Islet precursor cell (in vitro differentiated cells): Measurements from ENCODE around the gene PLXNA4.

Source experiments
- DNase-seq: peaks from one replicate; pipeline ENCODE4 v3.0.0-alpha.2; 2018

PLXNA4 gene

GRCh38 chr7:132466367-132466766 lies 109.9 kb downstream of the PLXNA4 start:
- DNase-seq, result no peak

DNA sequence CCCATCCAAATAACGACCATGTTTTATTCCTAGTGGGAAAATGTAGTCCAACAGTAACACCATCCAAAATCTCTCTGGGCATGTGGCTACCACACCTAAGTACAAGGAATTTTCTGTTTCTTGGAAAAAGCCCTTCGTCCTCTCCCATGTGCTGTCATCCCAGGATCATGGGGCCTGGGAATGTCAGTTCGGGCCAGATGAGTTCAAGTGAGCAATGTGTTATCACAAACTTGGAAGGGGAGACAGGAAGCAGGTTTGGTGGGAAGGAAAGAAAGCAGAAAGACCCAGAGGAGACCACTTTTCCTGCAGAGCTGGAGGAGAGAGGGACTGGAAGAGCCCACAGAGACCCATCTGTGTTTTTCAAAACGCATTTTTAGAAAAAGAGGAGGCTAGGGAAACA lies 110.8 kb downstream of the PLXNA4 start:
- DNase-seq, result no peak

DNA sequence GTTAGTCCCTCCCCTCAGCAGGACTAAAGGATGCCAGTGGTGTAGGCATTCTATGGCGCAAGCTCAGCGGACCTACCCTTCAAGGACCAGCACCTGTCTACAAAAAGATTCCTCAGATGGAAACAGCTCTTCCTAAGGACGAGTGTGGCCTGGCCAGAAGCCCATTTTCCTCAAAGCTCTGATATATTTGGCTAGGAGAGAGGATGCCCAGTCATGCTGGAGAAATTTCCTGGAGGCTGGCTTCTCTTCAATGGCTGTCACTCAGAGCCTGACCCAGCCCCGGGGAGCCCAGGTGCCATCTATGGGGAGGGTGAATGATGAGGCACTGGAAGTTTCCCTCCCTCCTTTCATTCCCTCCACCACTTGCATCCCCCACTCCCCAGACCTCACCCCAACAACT lies 111.5 kb downstream of the PLXNA4 start:
- no peak for DNase-seq

DNA sequence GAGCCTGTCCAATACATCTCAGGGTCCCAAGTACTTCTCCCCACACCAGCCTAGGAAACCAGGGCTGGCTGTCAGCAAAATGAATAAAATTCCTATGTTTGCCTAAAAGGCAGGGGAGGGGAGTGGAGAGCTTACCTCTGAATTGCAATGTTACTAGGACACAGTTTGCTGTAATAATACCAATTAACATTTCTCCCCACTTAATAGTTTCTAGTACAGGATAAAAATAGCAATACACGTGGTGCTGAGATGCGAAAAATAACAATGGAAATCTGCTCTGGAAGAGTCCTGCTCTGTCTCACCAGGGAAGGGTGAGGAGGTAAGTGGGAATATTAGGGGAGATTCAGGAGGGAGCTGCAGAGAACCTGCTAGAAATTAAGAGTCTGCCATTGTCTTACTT lies 112.3 kb downstream of the PLXNA4 start:
- DNase-seq, result no peak

- no peak for DNase-seq
Observed at GRCh38 chr7:132462478-132462877, 113.8 kb downstream of the PLXNA4 start.

DNA sequence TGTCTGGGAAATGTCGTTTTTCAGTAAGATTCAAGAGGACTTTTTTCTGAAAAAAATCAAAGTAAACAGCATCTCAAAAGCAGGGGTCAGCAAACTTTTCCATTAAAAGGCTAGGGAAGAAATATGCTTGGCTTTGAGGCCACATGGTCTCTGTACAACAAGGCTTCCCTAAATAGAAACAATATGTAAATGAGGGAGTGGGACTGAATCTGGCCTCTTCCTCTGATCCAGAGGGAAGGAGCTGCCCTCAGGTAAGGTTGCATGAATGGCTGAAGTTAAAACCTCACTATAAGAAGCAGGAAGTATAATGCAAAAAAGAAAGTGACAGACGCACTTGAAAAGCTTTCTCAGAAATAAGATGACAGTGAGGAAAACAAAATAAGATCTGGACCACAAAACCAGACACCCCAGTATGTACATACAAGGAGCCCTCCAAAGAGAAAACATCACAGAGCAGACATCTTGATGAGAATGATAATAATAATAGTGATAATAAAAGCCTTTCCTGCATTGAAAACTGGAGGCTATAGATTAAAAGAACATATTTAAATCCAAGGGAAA lies 115.2 kb downstream of the PLXNA4 start:
- DNase-seq, result no peak

GRCh38 chr7:132458729-132459128 lies 117.5 kb downstream of the PLXNA4 start:
- no peak for DNase-seq

DNA sequence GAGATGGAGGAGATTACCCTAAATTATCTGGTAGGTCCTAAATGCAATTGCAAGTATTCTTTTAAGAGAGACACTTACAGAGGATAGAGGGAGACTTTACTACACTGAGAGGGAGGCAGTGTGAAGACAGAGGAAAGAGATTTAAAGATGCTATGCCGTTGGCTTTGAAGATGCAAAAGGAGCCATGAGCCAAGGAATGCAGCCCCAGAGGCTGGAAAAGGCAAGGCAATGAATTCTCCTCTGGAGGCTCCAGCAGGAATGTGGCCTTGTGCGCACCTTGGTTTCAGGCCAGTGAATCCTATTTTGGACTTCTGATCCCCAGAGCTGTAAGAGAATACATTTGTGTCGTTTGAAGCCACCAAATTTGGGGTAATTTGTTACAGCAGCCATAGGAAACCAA lies 118.6 kb downstream of the PLXNA4 start:
- no peak for DNase-seq

GRCh38 chr7:132456418-132456817 lies 119.9 kb downstream of the PLXNA4 start:
- DNase-seq, result no peak

DNA sequence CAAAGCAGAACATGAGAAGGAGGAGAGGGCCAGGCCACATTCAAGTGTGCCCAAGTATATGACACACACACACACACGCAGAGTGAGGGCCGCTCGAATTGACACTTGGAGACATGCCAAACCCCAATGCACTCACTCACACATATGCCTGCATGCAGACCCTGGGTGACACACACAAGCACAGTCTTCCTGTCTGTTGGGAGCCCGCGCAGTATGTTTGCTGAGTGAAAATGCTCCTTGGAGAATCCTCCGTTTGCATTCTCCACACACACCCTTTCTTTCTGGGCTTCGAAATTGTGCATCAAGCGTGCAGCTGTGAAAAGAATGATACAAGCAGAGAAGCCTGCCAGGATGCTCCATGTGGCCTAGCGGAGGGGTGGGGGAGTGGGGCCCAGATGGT lies 120.9 kb downstream of the PLXNA4 start:
- no peak for DNase-seq

- DNase-seq, result no peak
Observed at GRCh38 chr7:132453826-132454225, 122.4 kb downstream of the PLXNA4 start.

DNA sequence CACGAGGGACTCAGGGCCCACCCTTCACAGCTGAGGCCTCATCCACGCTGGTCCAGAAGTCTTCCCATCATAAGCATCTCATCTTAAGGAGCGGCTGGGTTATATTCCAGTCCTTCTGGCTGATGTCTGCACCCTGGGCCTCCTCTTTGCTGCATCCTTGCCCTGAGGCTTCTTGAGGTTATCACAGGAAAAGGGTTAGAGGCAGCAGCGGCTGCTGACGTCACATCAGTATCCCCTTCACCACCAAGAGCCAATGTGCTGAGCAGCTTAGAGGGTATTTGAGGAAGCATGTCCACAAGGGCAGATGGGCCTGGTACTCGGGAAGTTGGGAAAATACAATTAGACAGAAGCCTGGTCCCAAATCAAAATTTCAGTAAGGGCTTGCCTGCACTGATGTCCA lies 125.1 kb downstream of the PLXNA4 start:
- no peak for DNase-seq

DNA sequence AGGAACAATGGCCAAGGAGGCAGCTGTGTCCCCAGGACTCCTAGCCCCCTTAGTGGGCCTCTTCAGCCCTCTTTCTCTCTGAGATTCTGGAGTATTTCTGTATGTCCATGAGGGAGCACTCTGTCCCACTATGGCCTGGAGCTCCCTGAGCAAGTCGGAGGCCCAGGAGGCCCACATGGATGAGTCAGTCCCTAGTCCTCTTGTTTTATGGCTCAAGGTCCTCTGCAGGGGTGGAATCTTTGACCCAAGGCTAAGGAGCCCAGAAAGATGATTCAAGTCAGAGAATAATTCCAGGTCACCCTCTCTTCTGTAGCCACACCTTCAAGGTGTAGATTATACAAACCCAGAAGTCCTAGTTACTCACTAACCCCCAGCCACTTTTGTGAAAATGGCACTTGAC lies 125.6 kb downstream of the PLXNA4 start:
- no peak for DNase-seq

DNA sequence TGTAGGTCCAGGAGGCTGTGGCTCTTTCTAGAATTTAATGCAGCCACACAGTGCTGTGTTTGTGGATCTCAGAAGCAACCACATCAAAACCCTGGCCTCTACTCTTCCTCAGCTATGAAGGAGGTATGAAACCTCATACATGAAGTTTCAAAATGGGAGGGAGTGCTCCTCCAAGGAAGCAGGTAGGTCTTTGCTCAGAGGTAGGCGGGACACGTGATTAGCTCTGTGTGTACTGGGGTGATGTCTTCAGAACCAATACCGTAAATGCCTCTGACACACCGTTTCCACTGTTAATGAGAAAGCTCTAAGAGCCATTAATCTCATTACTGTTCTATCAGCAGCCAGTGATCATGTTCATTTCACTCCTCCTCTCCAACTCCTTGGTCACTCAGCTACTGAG lies 126.1 kb downstream of the PLXNA4 start:
- no peak for DNase-seq

DNA sequence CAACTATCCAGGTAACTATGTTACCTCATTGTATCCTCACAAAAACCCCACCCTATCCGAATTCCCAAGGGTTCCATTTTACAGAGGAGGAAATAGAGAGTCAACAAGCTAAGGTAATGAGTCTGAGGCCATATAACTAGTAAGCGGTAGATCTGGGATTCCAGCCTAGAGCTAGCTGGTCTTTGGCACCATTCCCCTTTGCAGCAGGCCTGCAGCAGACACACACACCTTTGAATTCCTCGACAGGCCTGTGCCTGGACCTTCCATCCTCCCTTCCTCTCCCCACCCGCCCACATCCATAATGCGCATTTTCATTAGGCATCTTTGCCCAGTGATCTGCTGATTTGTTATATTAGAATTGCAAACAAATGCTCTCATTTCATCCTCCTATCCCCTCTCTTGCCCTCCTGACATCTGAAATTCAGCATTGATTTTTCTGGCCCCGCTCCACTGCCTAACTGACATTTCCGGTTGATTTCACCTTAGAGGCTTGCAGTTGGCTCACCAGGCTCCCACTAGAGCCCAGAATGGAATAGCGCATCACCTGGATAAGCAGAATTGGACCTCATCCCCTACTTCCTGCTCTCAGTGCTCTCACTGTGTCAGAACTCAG lies 129.5 kb downstream of the PLXNA4 start:
- DNase-seq, result no peak

- no peak for DNase-seq
Observed at GRCh38 chr7:132446260-132446659, 130.0 kb downstream of the PLXNA4 start.

DNA sequence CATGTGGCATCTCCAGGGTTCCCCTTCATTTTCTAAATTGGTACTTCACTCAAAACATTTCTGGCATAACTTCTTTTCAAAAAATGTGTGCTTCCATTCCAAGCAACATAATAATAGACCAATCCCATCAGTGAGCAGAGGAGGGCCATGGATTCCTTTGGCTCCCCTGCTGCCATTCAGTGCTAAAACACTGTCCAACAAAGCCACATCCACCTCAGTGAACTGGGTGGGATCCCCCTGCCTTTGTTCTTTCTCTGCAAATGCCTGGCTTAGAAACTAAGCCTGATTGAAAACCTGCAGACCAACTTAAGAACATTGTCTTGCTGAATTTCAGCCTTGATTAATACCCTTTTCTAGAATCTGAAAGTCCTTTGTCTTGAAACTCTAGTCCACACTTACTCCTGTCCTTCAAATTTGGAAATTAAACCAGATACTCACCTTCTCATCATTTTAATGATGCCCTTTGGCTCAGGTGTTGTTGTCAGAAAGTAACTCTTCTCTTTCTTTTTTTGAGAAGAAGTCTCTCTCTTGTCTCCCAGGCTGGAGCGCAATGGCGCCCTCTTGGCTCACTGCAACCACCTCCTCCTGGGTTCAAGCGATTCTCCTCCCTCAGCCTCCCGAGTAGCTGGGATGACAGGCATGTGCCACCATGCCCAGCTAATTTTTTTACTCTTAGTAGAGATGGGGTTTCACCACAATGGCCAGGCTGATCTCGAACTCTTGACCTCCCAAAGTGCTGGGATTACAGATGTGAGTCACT lies 132.3 kb downstream of the PLXNA4 start:
- DNase-seq, result no peak

DNA sequence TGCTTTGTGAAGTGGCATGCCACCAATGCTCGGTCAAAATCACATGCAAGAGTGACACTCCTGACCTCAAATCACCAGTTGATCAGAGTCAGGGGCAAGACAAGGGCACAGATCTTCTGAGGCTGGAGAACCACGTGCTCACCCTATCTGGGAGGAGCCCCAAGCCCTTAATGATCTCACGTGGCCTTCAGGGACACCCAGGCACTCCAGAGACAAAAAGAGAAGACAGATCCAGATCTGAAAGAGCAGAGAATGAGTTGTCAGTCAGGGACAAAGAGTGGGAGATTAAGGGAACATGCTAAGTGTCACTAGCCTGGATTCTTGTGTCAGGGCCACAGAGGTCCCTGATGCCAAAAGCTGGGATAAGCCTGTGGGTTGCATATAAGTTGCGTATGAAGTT lies 134.3 kb downstream of the PLXNA4 start:
- DNase-seq, result no peak

GRCh38 chr7:132440151-132440550 lies 136.1 kb downstream of the PLXNA4 start:
- DNase-seq, result no peak

DNA sequence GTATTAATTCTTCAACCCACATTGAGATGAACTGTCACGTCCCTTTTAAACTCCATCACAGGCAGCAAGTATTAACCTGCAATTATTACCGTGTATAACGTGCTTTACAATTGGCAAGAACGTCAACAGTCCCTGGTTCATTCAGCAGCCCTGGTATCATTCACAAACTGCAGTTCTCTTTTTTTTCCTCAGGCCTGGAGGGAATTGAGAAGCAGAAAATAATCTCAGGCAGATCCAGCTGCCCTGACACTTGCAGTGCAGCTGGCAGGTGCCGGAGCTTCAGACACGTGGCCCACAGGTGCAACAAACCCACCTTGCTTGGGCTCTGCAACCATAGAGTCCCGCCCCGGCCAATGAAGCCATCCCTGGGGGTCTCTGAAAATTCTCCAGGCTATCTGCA lies 137.3 kb downstream of the PLXNA4 start:
- no peak for DNase-seq

GRCh38 chr7:132437730-132438129 lies 138.5 kb downstream of the PLXNA4 start:
- no peak for DNase-seq

DNA sequence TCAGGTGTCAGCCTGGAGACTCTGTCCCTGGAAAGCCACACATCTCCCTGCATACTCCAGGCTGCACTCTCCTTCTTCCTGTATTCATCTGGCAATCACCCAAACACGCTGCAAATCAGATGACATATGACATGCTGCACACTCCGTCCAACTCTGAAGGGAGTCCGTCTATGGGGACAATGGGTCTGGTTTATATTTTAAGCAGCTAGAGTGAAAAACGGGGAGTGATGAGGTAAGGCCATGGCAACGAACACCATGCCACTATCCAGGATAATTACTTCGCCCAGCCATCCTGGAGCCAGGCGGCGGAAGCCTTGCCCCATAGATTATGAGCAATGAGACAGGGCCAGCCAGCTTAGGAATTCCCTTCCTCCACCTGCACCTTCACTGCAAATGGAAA lies 140.1 kb downstream of the PLXNA4 start:
- DNase-seq, result no peak

GRCh38 chr7:132435016-132435990 lies 141.0 kb downstream of the PLXNA4 start:
- no peak for DNase-seq
